H1 (cell line): ENCODE results near the gene GGT6. TPM values are rescaled to one million over a fixed set of nuclear protein-coding genes. Genes with fewer than 3 reads are reported as not detected.

Experiments
- CTCF ChIA-PET: fragments of 300-600 bp; sonication (Branson Sonifier 250); formaldehyde crosslinking; loops from one replicate; lab custom pipeline; 2021; ENCODE audit not compliant: partially characterized antibody; lab: Charles Lee
- POLR2A ChIA-PET: fragments of 300-600 bp; sonication (Branson Sonifier 250); formaldehyde crosslinking; loops from one replicate; lab custom pipeline; 2021; ENCODE audit warnings: inconsistent platforms; ENCODE audit not compliant: partially characterized antibody; lab: Charles Lee
- DNase-seq, 2 experiments: peaks; one replicate each; pipeline versions ENCODE4 v3.0.0 to v3.0.0-alpha.2; 2010 to 2022; ENCODE audit warnings: low spot score in 2 of 2, low read depth in 1 of 2, mixed read lengths in 1 of 2
- FAIRE-seq: peaks from 2 replicates; lab custom pipeline; 2011; peaks lifted over from hg19 to GRCh38; lab: Jason Lieb, UNC
- H2AFZ ChIP-seq: 2 replicates; pipeline ENCODE4 v1.8.1; 2012; ENCODE audit warnings: low read length, inconsistent platforms
- H2AK5ac ChIP-seq: 2 replicates; pipeline ENCODE4 v1.6.1; 2013; ENCODE audit warnings: low read depth, low read length
- H2BK120ac ChIP-seq: replicated peaks from 2 replicates; pipeline ENCODE3; 2013; ENCODE audit warnings: low read depth, low read length, inconsistent platforms
- H2BK12ac ChIP-seq: 2 replicates; pipeline ENCODE4 v1.6.1; 2013; ENCODE audit warnings: low read depth, low read length
- H2BK15ac ChIP-seq: 2 replicates; pipeline ENCODE4 v1.6.1; 2013; ENCODE audit warnings: low read length
- H2BK20ac ChIP-seq: 2 replicates; pipeline ENCODE4 v1.6.1; 2013; ENCODE audit warnings: low read length
- H2BK5ac ChIP-seq: 2 replicates; pipeline ENCODE4 v1.6.1; 2013; ENCODE audit warnings: low read depth, low read length
- H3K14ac ChIP-seq: 2 replicates; pipeline ENCODE4 v1.6.1; 2013; ENCODE audit warnings: inconsistent platforms; ENCODE audit not compliant: insufficient read length
- H3K18ac ChIP-seq: 2 replicates; pipeline ENCODE4 v1.6.1; 2013; ENCODE audit warnings: low read length; ENCODE audit errors: extremely low read depth
- H3K23ac ChIP-seq: 2 replicates; pipeline ENCODE4 v1.6.1; 2013; ENCODE audit warnings: inconsistent platforms; ENCODE audit not compliant: insufficient read length
- H3K23me2 ChIP-seq: 2 replicates; pipeline ENCODE4 v1.6.1; 2013; ENCODE audit warnings: low read depth, low read length
- H3K27ac ChIP-seq: 2 replicates; pipeline ENCODE4 v1.6.1; 2011; ENCODE audit warnings: low read depth, low read length, inconsistent platforms
- H3K27me3 ChIP-seq, 4 experiments: replicated peaks in 1 of 4; 1 replicate in 1 of 4; 2 replicates in 3 of 4; pipeline versions ENCODE4 v1.6.1 to v1.8.1; 2011 to 2013; ENCODE audit warnings: low read length in 3 of 4, mild to moderate bottlenecking in 3 of 4, inconsistent platforms in 2 of 4, mixed read lengths in 2 of 4, moderate library complexity in 1 of 4; ENCODE audit not compliant: control insufficient read depth in 3 of 4, insufficient read depth in 3 of 4; ENCODE audit errors: extremely low read depth in 1 of 4
- H3K36me3 ChIP-seq, 4 experiments: 2 replicates each; pipeline versions ENCODE4 v1.6.1 to v1.8.1; 2011 to 2013; ENCODE audit warnings: mild to moderate bottlenecking in 4 of 4, low read length in 3 of 4, moderate library complexity in 2 of 4, control low read depth in 1 of 4, inconsistent platforms in 1 of 4; ENCODE audit not compliant: insufficient read depth in 4 of 4, control insufficient read depth in 2 of 4
- H3K4ac ChIP-seq: replicated peaks from 2 replicates; pipeline ENCODE3; 2013; ENCODE audit warnings: low read length, low read depth, mixed read lengths, inconsistent platforms; ENCODE audit not compliant: insufficient read length
- H3K4me1 ChIP-seq, 4 experiments: replicated peaks in 1 of 4; 1 replicate in 1 of 4; 2 replicates in 3 of 4; pipeline versions ENCODE4 v1.6.1 to v1.8.1; 2011 to 2013; ENCODE audit warnings: low read length in 3 of 4, inconsistent platforms in 2 of 4, mixed read lengths in 1 of 4; ENCODE audit not compliant: insufficient read depth in 4 of 4, control insufficient read depth in 3 of 4
- H3K4me2 ChIP-seq, 2 experiments: 2 replicates each; pipeline versions ENCODE4 v1.6.1 to v1.8.1; 2011 to 2013; ENCODE audit warnings: low read depth in 2 of 2, low read length in 2 of 2, control low read depth in 1 of 2, inconsistent platforms in 1 of 2, mild to moderate bottlenecking in 1 of 2; ENCODE audit not compliant: insufficient read depth in 1 of 2
- H3K4me3 ChIP-seq, 4 experiments: fragments of 200-600, 300-600 bp in 1 of 4; sonication (generic), shearing (Covaris generic), sonication (Bioruptor Twin) in 1 of 4; 2 replicates each; pipeline versions ENCODE4 v1.5.1 to v1.8.1; 2011 to 2016; ENCODE audit warnings: low read length in 4 of 4, low read depth in 3 of 4, control low read depth in 2 of 4, inconsistent platforms in 2 of 4, mild to moderate bottlenecking in 2 of 4, mixed read lengths in 1 of 4, moderate library complexity in 1 of 4; ENCODE audit not compliant: insufficient read depth in 2 of 4; ENCODE audit errors: extremely low read depth in 1 of 4
- H3K56ac ChIP-seq: replicated peaks from 2 replicates; pipeline ENCODE3; 2013; ENCODE audit warnings: low read depth, mild to moderate bottlenecking, mixed read lengths, low read length, inconsistent platforms; ENCODE audit not compliant: insufficient read length
- H3K79me1 ChIP-seq: 2 replicates; pipeline ENCODE4 v1.6.1; 2013; ENCODE audit warnings: low read depth, low read length, control low read depth
- H3K79me2 ChIP-seq, 2 experiments: 2 replicates each; pipeline versions ENCODE4 v1.6.1 to v1.8.1; 2012 to 2013; ENCODE audit warnings: low read length in 2 of 2, mild to moderate bottlenecking in 2 of 2, inconsistent platforms in 1 of 2; ENCODE audit not compliant: insufficient read depth in 2 of 2, control insufficient read depth in 1 of 2
- H3K9ac ChIP-seq, 4 experiments: replicated peaks in 1 of 4; 1 replicate in 1 of 4; 2 replicates in 3 of 4; pipeline versions ENCODE4 v1.6.1 to v1.8.1; 2011 to 2013; ENCODE audit warnings: low read depth in 3 of 4, low read length in 3 of 4, control low read depth in 2 of 4, mild to moderate bottlenecking in 2 of 4, moderate library complexity in 2 of 4, inconsistent platforms in 1 of 4; ENCODE audit errors: extremely low read depth in 1 of 4
- H3K9me3 ChIP-seq, 2 experiments: 2 replicates each; pipeline versions ENCODE4 v1.6.1 to v1.8.1; 2012 to 2013; ENCODE audit warnings: mild to moderate bottlenecking in 2 of 2, moderate library complexity in 2 of 2, control low read depth in 1 of 2, inconsistent platforms in 1 of 2, low read depth in 1 of 2, low read length in 1 of 2, mixed read lengths in 1 of 2; ENCODE audit not compliant: insufficient read depth in 2 of 2
- H4K20me1 ChIP-seq, 2 experiments: replicated peaks in 1 of 2; 2 replicates each; pipeline versions ENCODE3 to v1.8.1; 2011 to 2013; ENCODE audit warnings: inconsistent platforms in 2 of 2, low read length in 2 of 2, mild to moderate bottlenecking in 1 of 2; ENCODE audit not compliant: insufficient read depth in 2 of 2, control insufficient read depth in 1 of 2
- H4K5ac ChIP-seq: 2 replicates; pipeline ENCODE4 v1.6.1; 2013; ENCODE audit warnings: low read length, low read depth, mixed read lengths, inconsistent platforms; ENCODE audit not compliant: insufficient read length
- H4K8ac ChIP-seq: 2 replicates; pipeline ENCODE4 v1.8.0; 2013; ENCODE audit warnings: mild to moderate bottlenecking, moderate library complexity, low read length, inconsistent platforms; ENCODE audit not compliant: insufficient read depth; ENCODE audit errors: extremely low read depth
- H4K91ac ChIP-seq: replicated peaks from 2 replicates; pipeline ENCODE3; 2013; ENCODE audit warnings: low read length, mixed read lengths, inconsistent platforms; ENCODE audit not compliant: insufficient read length
- BACH1 ChIP-seq: IDR thresholded peaks from 2 replicates; pipeline ENCODE4 v1.6.1; 2012; ENCODE audit warnings: low read length, improper control_type of control experiment
- CHD2 ChIP-seq: IDR thresholded peaks from 2 replicates; pipeline ENCODE4 v1.6.1; 2012; ENCODE audit warnings: low read length, improper control_type of control experiment
- NRF1 ChIP-seq: IDR thresholded peaks from 2 replicates; pipeline ENCODE4 v1.6.1; 2011; ENCODE audit warnings: mild to moderate bottlenecking, low read depth, low read length, improper control_type of control experiment
- PHF8 ChIP-seq: fragments of 200-600 bp; sonication (generic); conservative IDR thresholded peaks from 2 replicates; pipeline ENCODE4 v1.7.1; 2012; ENCODE audit warnings: low read depth, mild to moderate bottlenecking, inconsistent platforms, low read length, moderate library complexity
- RBBP5 ChIP-seq: IDR thresholded peaks from 2 replicates; pipeline ENCODE4 v1.7.1; 2012; ENCODE audit warnings: low read depth, mild to moderate bottlenecking, inconsistent platforms, low read length, moderate library complexity, borderline replicate concordance
- SP2 ChIP-seq: IDR thresholded peaks from 2 replicates; pipeline ENCODE4 v1.6.1; 2012; ENCODE audit warnings: mild to moderate bottlenecking, low read length, inconsistent platforms
- TAF7 ChIP-seq: optimal IDR thresholded peaks from 2 replicates; pipeline ENCODE3; 2011; ENCODE audit warnings: low read depth, mild to moderate bottlenecking, inconsistent platforms, low read length, moderate library complexity, borderline replicate concordance
- TEAD4 ChIP-seq: IDR thresholded peaks from 2 replicates; pipeline ENCODE4 v1.6.1; 2012; ENCODE audit warnings: low read depth, low read length, inconsistent platforms, mixed read lengths
- YY1 ChIP-seq: IDR thresholded peaks from 2 replicates; pipeline ENCODE4 v1.6.1; 2011; ENCODE audit warnings: low read depth, mild to moderate bottlenecking, low read length
- WGBS, 2 experiments: shearing (Covaris generic) in 1 of 2; methylation state at CpG; one replicate each; pipeline versions ENCODE4 v1.1.6 to v1.1.7; 2013 to 2015; ENCODE audit warnings: low lambda C conversion rate in 2 of 2, mixed read lengths in 2 of 2, inconsistent platforms in 1 of 2, low coverage in 1 of 2, missing lambda C conversion rate in 1 of 2; ENCODE audit not compliant: insufficient replicate concordance in 2 of 2, insufficient coverage in 1 of 2, insufficient read length in 1 of 2; ENCODE audit errors: extremely low coverage in 1 of 2, missing lambda C conversion rate in 1 of 2; 5-methylcytosine and 5-hydroxymethylcytosine counted together
- polyA plus RNA-seq, 7 experiments: library from polyadenylated mRNA; depleted of rRNA in 3 of 7; stranded (reverse) in 5 of 7; unstranded in 2 of 7; fragments of >200 nt in 5 of 7; fragments of 200-250 nt in 2 of 7; gene quantifications; 1 replicate in 5 of 7; 2 replicates in 1 of 7; 4 replicates in 1 of 7; pipeline versions ENCODE4 v1.2.1 to v1.2.3, GENCODE V29; 2011 to 2013; ENCODE audit warnings: missing spikeins in 2 of 7, mixed read lengths in 2 of 7
- total RNA-seq: library from RNA; stranded (reverse); fragmentation: NEBNext Ultra II Directional; extraction: Animal tissue kit (Norgen Biotek cat#: 25700); gene quantifications from 2 replicates; pipeline ENCODE4 v1.2.1, GENCODE V29; 2021
- TF ChIP-seq, protein P1 (sequence below), 3 experiments: IDR thresholded peaks; 1 replicate in 2 of 3; 2 replicates in 1 of 3; pipeline versions ENCODE4 v1.5.1 to v1.6.1; 2011; ENCODE audit warnings: low read length in 3 of 3, mild to moderate bottlenecking in 3 of 3, inconsistent platforms in 2 of 3, low read depth in 1 of 3, moderate library complexity in 1 of 3; ENCODE audit not compliant: insufficient read depth in 1 of 3; ENCODE audit errors: control extremely low read depth in 1 of 3

GGT6 gene
- total and polyA plus RNA-seq, 2 of the 8 experiments (the other 6 are each of a cell fraction or from before 2014, with no cell fraction given): 0.18 TPM; not detected in 1

DNA sequence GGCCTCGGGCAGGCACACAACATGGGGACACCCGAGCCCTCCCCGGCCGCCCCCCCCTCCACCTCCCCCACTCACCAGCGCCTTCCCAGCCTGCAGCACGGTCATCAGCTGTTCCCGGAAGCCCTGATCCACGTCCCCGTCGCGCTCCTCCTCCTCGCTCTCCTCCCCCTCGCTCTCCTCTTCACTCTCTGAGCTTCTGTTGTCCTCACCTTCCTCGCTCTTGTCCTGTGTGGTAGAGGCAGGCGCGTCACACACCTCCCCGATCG is 15.5 kb downstream of the GGT6 start:
- no peak overlapping the region for H2BK12ac ChIP-seq
- H3K4me1 ChIP-seq: no peaks in the 10 kb centered on the region; a peak in 1 of 7 replicates
- H3K23ac ChIP-seq: no peak overlapping the region
- no peak overlapping the region for H3K4me3 ChIP-seq
- H4K91ac ChIP-seq: no peak overlapping the region
- H3K14ac ChIP-seq: no peak overlapping the region
- H3K18ac ChIP-seq: no peak overlapping the region
- H3K27me3 ChIP-seq: no peaks in the 10 kb centered on the region
- no peak overlapping the region for H2BK120ac ChIP-seq
- no peak overlapping the region for H3K4ac ChIP-seq
- FAIRE-seq: no peak
- H3K36me3 ChIP-seq: peaks cover 49 to 91% (median 66%) of the 10 kb centered on the region in 4 experiments
- H2AK5ac ChIP-seq: no peak overlapping the region
- H4K5ac ChIP-seq: no peak overlapping the region
- no peak overlapping the region for H2BK20ac ChIP-seq
- H3K23me2 ChIP-seq: no peaks in the 10 kb centered on the region
- ChIA-PET POLR2A (interaction anchor here (0.6 to 37.1 kb wide), 4 partner anchors 2 to 138 kb away, joined by 3 to 546 read pairs (median 275); partner anchors contain the start of genes GGT6 and MYBBP1A), CTCF (interaction anchor here (1.3 to 2.7 kb wide), 3 partner anchors 22 to 124 kb away, joined by 3 to 10 read pairs (median 5); partner anchors contain the start of gene SPNS2)
- H2BK5ac ChIP-seq: no peak overlapping the region
- H3K4me2 ChIP-seq: no peak overlapping the region
- no peaks in the 10 kb centered on the region for H3K9me3 ChIP-seq
- H3K79me2 ChIP-seq: no peaks in the 10 kb centered on the region
- H3K56ac ChIP-seq: no peak overlapping the region
- H3K27ac ChIP-seq: no peak overlapping the region
- no peak for DNase-seq
- WGBS, 2 experiments: 90 to 100% methylated on average over 5 to 6 of the region's 18 CpGs
- no peak overlapping the region for H2BK15ac ChIP-seq
- H4K20me1 ChIP-seq: peaks cover 9 to 38% of the 10 kb centered on the region in 2 experiments
- H4K8ac ChIP-seq: no peak overlapping the region
- no peak for TF ChIP-seq NRF1
- no peak for TF ChIP-seq SP2
- TF ChIP-seq, protein P1, sequence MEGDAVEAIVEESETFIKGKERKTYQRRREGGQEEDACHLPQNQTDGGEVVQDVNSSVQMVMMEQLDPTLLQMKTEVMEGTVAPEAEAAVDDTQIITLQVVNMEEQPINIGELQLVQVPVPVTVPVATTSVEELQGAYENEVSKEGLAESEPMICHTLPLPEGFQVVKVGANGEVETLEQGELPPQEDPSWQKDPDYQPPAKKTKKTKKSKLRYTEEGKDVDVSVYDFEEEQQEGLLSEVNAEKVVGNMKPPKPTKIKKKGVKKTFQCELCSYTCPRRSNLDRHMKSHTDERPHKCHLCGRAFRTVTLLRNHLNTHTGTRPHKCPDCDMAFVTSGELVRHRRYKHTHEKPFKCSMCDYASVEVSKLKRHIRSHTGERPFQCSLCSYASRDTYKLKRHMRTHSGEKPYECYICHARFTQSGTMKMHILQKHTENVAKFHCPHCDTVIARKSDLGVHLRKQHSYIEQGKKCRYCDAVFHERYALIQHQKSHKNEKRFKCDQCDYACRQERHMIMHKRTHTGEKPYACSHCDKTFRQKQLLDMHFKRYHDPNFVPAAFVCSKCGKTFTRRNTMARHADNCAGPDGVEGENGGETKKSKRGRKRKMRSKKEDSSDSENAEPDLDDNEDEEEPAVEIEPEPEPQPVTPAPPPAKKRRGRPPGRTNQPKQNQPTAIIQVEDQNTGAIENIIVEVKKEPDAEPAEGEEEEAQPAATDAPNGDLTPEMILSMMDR (IDR thresholded peaks at IDR 0.05; ENCODE audit: control extremely low read depth in 1 of 3, insufficient read depth in 1 of 3, low read depth in 1 of 3, low read length in 3 of 3): no peak
- no peak for TF ChIP-seq PHF8
- no peak for TF ChIP-seq TAF7
- no peak for TF ChIP-seq RBBP5
- no peak for TF ChIP-seq TEAD4
- TF ChIP-seq CHD2: no peak
- no peak for TF ChIP-seq BACH1
- no peak for TF ChIP-seq YY1
- no peaks in the 10 kb centered on the region; the same call in 1 of the 2 replicates for H3K79me1 ChIP-seq
- no peak overlapping the region for H3K9ac ChIP-seq
- H2AFZ ChIP-seq: no peak overlapping the region
